Mesendoderm (in vitro differentiated cells): ENCODE data around the gene HOXC12.

Experiments used
- DNase-seq: peaks from one replicate; pipeline ENCODE4 v3.0.0; 2013
- H2AK5ac ChIP-seq: 2 replicates; pipeline ENCODE4 v1.6.1; 2013; ENCODE audit warnings: low read length, inconsistent platforms
- H2BK120ac ChIP-seq: 2 replicates; pipeline ENCODE4 v1.6.1; 2013; ENCODE audit warnings: low read depth, mild to moderate bottlenecking, low read length, moderate library complexity, mixed read lengths
- H2BK15ac ChIP-seq: replicated peaks from 2 replicates; pipeline ENCODE4 v1.6.1; 2013; ENCODE audit warnings: low read depth, mild to moderate bottlenecking, moderate library complexity
- H2BK5ac ChIP-seq: 2 replicates; pipeline ENCODE4 v1.6.1; 2013; ENCODE audit warnings: low read length, inconsistent platforms
- H3K18ac ChIP-seq: 2 replicates; pipeline ENCODE4 v1.6.1; 2013; ENCODE audit warnings: mild to moderate bottlenecking, low read length, mixed read lengths
- H3K23ac ChIP-seq: one replicate; pipeline ENCODE4 v1.6.1; 2013; ENCODE audit warnings: low read length
- H3K27ac ChIP-seq: 2 replicates; pipeline ENCODE4 v1.5.1; 2013; ENCODE audit warnings: low read depth, mild to moderate bottlenecking, inconsistent platforms, low read length, moderate library complexity
- H3K27me3 ChIP-seq: 2 replicates; pipeline ENCODE4 v1.6.1; 2013; ENCODE audit warnings: low read length, control low read depth, mild to moderate bottlenecking, inconsistent platforms; ENCODE audit not compliant: insufficient read depth, poor library complexity
- H3K36me3 ChIP-seq: 2 replicates; pipeline ENCODE4 v1.6.1; 2013; ENCODE audit warnings: low read length, inconsistent platforms; ENCODE audit not compliant: control insufficient read depth, insufficient read depth
- H3K4ac ChIP-seq: one replicate; pipeline ENCODE4 v1.6.1; 2013; ENCODE audit warnings: low read depth, mild to moderate bottlenecking, low read length, moderate library complexity
- H3K4me1 ChIP-seq: 2 replicates; pipeline ENCODE4 v1.6.1; 2013; ENCODE audit warnings: low read depth, low read length, inconsistent platforms; ENCODE audit not compliant: control insufficient read depth
- H3K4me2 ChIP-seq: 2 replicates; pipeline ENCODE4 v1.6.1; 2013; ENCODE audit warnings: low read length
- H3K4me3 ChIP-seq: 2 replicates; pipeline ENCODE4 v1.5.1; 2013; ENCODE audit warnings: mild to moderate bottlenecking, low read length
- H3K56ac ChIP-seq: one replicate; pipeline ENCODE4 v1.6.1; 2013; ENCODE audit warnings: low read length
- H3K79me1 ChIP-seq: 2 replicates; pipeline ENCODE4 v1.6.1; 2013; ENCODE audit warnings: low read length, inconsistent platforms
- H3K79me2 ChIP-seq: 2 replicates; pipeline ENCODE4 v1.6.1; 2013; ENCODE audit warnings: mild to moderate bottlenecking, low read length; ENCODE audit not compliant: control insufficient read depth, insufficient read depth
- H3K9ac ChIP-seq: 2 replicates; pipeline ENCODE4 v1.6.1; 2013; ENCODE audit warnings: low read length, inconsistent platforms
- H4K5ac ChIP-seq: one replicate; pipeline ENCODE4 v1.6.1; 2013; ENCODE audit warnings: low read length
- H4K8ac ChIP-seq: one replicate; pipeline ENCODE4 v1.6.1; 2013; ENCODE audit warnings: low read depth, mild to moderate bottlenecking, control low read depth, low read length, moderate library complexity
- WGBS: extraction: QIAGEN DNeasy Blood & Tissue Kit; methylation state at CpG from one replicate; pipeline ENCODE4 v1.1.7; 2013; ENCODE audit warnings: low lambda C conversion rate, missing lambda C conversion rate; ENCODE audit not compliant: insufficient coverage; ENCODE audit errors: extremely low coverage; 5-methylcytosine and 5-hydroxymethylcytosine counted together

Gene HOXC12

DNA sequence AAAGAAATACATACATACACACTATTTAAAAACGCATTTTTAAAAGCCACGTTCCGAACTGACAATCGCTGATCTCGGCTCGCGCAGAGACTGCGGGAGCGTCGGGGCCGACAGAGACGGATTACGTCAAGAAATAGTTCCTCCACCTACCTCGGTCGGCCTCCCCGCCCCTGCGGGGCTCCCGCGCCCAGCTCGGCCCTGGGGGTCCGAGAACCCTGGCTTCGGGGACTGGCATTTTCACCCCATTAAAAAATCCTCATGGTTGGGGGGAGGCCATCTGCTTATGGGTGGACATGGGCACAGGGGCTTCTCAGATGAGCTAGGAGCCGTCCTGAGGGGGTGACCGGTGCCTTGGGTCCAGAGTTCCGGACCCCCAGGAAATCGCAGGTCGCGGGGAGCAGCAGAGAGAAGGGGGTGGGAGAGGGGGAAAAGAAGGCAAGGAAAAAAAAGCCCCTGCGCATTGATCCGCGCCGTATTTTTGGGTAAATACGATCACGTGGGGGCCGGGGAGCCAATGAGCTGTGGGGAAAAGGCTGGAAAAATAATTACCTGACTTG, 44.9 kb downstream of the HOXC12 start:
- DNase-seq = no peak
- Histone ChIP-seq H3K9ac (no peak overlapping the region), H3K23ac (no peak overlapping the region), H2BK5ac (no peak overlapping the region), H3K36me3 (no peaks in the 10 kb centered on the region), H2BK15ac (no peak overlapping the region), H4K8ac (no peak overlapping the region), H4K5ac (no peak overlapping the region), H3K4me2 (no peak overlapping the region), H3K79me2 (no peaks in the 10 kb centered on the region), H3K27ac (no peak overlapping the region), H3K4ac (no peak overlapping the region), H3K56ac (no peak overlapping the region), H3K27me3 (peaks cover 95% of the 10 kb centered on the region), H3K4me3 (no peak overlapping the region), H3K79me1 (no peaks in the 10 kb centered on the region), H2BK120ac (no peak overlapping the region), H3K18ac (no peak overlapping the region), H2AK5ac (no peak overlapping the region), H3K4me1 (no peaks in the 10 kb centered on the region)
- no CpG with 5 or more reads among the region's 35 CpGs for WGBS

GRCh38 chr12:54000116-54001114, 45.7 kb downstream of the HOXC12 start, which contains the start of gene HOXC9:
Gene HOXC9, plus strand, starts transcription at chr12:54000161. Its CDS starts 28 bp downstream, at chr12:54000189.
- Histone ChIP-seq H3K27me3 (peaks cover 96% of the 10 kb centered on the region), H3K4me3 (no peak within 1 kb of the TSS)
- WGBS = no CpG with 5 or more reads among the region's 87 CpGs

DNA sequence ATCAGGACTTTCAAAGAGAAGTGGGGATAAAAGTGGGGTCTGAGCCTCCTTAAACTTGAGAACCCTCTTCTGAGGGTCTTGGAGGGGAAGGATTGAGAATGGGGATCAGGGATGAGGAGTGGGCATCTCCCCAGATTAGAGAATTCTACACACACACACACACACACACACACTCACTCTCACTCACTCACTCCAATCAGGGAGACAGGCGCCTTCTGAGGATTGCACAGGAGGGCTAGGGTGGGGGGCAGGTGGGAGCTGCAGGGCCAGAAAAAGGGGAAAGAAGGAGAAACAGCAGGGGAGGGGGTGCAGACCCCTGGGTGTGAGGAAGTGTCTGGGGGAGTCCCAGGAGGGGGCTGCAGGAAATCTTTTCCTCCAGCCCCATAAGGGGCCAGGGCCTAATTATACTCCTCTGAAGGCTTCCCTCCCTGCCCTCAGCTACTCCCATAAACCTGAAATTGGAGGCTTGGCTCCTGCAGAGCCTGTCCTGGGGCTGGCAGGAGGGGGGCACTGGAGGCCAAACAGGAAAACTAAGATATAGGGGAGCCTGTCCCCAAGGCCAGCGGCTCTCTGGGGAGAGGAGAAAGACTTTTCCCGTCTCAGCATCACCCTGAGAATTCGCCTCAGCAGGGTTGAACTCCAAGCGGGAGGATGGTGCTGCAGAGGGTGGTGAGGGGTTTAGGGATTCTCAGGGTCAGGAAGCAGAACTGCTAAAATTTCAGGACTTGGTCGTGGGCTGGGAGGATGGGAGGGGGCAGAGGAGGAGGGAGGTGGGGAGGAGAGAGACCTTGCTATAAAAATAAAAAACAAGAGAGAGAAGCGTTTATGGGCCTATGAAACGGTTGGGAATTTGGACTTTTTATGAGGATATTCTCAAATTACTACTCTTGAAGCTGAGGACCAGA, 46.8 kb downstream of the HOXC12 start:
- Histone ChIP-seq H4K5ac (no peak overlapping the region), H3K18ac (no peak overlapping the region), H3K27me3 (peaks cover 96% of the 10 kb centered on the region), H3K79me2 (no peaks in the 10 kb centered on the region), H3K4me2 (no peak overlapping the region), H3K4me1 (no peaks in the 10 kb centered on the region), H2BK5ac (no peak overlapping the region), H2BK15ac (no peak overlapping the region), H4K8ac (no peak overlapping the region), H3K79me1 (no peaks in the 10 kb centered on the region), H3K9ac (no peak overlapping the region), H3K27ac (no peak overlapping the region), H3K4ac (no peak overlapping the region), H3K36me3 (no peaks in the 10 kb centered on the region), H2AK5ac (no peak overlapping the region), H2BK120ac (no peak overlapping the region), H3K23ac (no peak overlapping the region), H3K4me3 (no peak overlapping the region), H3K56ac (no peak overlapping the region)
- no peak for DNase-seq
- no CpG with 5 or more reads among the region's 8 CpGs for WGBS

More at GRCh38 chr12:54000116-54001114, 45.7 kb downstream of the HOXC12 start, which contains the start of gene HOXC9:
- Histone ChIP-seq H3K4me2 (peak within 1 kb of the TSS; percentile 5), H3K4me1 (no peaks in the 10 kb centered on the region), H3K18ac (no peak within 1 kb of the TSS), H3K23ac (no peak within 1 kb of the TSS), H4K5ac (no peak within 1 kb of the TSS), H3K36me3 (no peaks in the 10 kb centered on the region), H2BK120ac (no peak within 1 kb of the TSS), H2BK5ac (no peak within 1 kb of the TSS), H3K79me1 (no peaks in the 10 kb centered on the region), H2AK5ac (no peak within 1 kb of the TSS), H3K27ac (no peak within 1 kb of the TSS), H3K4ac (no peak within 1 kb of the TSS), H3K9ac (no peak within 1 kb of the TSS), H3K79me2 (no peaks in the 10 kb centered on the region), H4K8ac (no peak within 1 kb of the TSS), H3K56ac (peak within 1 kb of the TSS; percentile 29), H2BK15ac (no peak within 1 kb of the TSS)
- DNase-seq = no peak

GRCh38 chr12:54002278-54002914, 47.7 kb downstream of the HOXC12 start:
- H3K79me2 ChIP-seq = no peaks in the 10 kb centered on the region
- H3K4me2 ChIP-seq = no peak overlapping the region
- no peak overlapping the region for H3K9ac ChIP-seq
- no CpG with 5 or more reads among the region's 19 CpGs for WGBS
- peaks cover 96% of the 10 kb centered on the region for H3K27me3 ChIP-seq
- H2AK5ac ChIP-seq = no peak overlapping the region
- no peak overlapping the region for H3K23ac ChIP-seq
- H2BK120ac ChIP-seq = no peak overlapping the region
- H2BK5ac ChIP-seq = no peak overlapping the region
- H3K79me1 ChIP-seq = no peaks in the 10 kb centered on the region
- H3K4ac ChIP-seq = no peak overlapping the region
- no peak overlapping the region for H3K18ac ChIP-seq
- H3K27ac ChIP-seq = no peak overlapping the region
- no peak overlapping the region for H4K8ac ChIP-seq
- H3K56ac ChIP-seq = no peak overlapping the region
- H4K5ac ChIP-seq = no peak overlapping the region
- no peak overlapping the region for H3K4me3 ChIP-seq
- no peaks in the 10 kb centered on the region for H3K4me1 ChIP-seq
- H3K36me3 ChIP-seq = no peaks in the 10 kb centered on the region
- no peak overlapping the region for H2BK15ac ChIP-seq
- DNase-seq = no peak

DNA sequence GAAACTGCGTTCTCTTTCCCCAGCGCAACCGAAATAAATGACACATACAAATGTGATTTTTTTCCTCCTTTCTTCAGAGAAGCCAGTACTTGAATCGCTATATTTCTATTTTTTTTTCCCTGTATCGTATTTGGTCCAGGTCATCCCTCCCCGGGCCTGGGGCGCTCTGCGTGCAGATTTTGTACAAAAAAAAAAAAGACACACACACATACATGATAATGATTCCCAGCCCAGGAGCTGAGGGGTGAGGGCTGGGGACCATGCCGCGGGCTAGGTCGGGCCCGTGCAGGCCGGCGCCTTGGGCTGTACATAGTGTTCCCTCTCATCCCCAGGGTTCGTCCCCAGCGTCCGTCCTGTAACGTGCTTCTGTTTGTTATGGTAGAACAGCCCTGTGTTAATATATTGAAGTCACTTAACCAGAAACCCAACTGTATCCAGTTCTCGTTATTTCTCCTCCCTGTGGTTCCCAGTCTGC, 48.2 kb downstream of the HOXC12 start:
- no peak overlapping the region for H3K4me3 ChIP-seq

More for the DNA sequence above, 48.2 kb downstream of the HOXC12 start:
- Histone ChIP-seq H3K36me3 (no peaks in the 10 kb centered on the region), H4K5ac (no peak overlapping the region), H2BK5ac (no peak overlapping the region), H3K4me1 (no peaks in the 10 kb centered on the region), H2BK120ac (no peak overlapping the region), H3K4ac (no peak overlapping the region), H3K56ac (no peak overlapping the region), H3K79me1 (no peaks in the 10 kb centered on the region), H4K8ac (no peak overlapping the region), H3K4me2 (no peak overlapping the region), H2BK15ac (no peak overlapping the region), H3K9ac (no peak overlapping the region), H3K18ac (no peak overlapping the region), H3K27me3 (peaks cover 96% of the 10 kb centered on the region), H2AK5ac (no peak overlapping the region), H3K27ac (no peak overlapping the region), H3K79me2 (no peaks in the 10 kb centered on the region), H3K23ac (no peak overlapping the region)
- WGBS = no CpG with 5 or more reads among the region's 19 CpGs
- DNase-seq = no peak
